A673 (cell line): Measurements from ENCODE around the gene MYO1D. TPM values are rescaled to one million over a fixed set of nuclear protein-coding genes. Genes with fewer than 3 reads are reported as not detected.

Source experiments
- BruUV-seq: library from RNA; stranded (reverse); fragments of 400-500 nt; replicated peaks from 2 replicates; lab custom pipeline; 2021; lab: Mats Ljungman, UMichigan
- CTCF ChIA-PET: fragments of 300-600 bp; sonication (Branson Sonifier 250); formaldehyde crosslinking; loops from one replicate; lab custom pipeline; 2022; ENCODE audit warnings: antibody characterized with exemption; lab: Charles Lee
- POLR2A ChIA-PET: fragments of 300-600 bp; sonication (Branson Sonifier 250); formaldehyde crosslinking; loops from one replicate; lab custom pipeline; 2022; ENCODE audit warnings: antibody characterized with exemption; ENCODE audit not compliant: low non-redundant PET; lab: Charles Lee
- DNase-seq: peaks from one replicate; pipeline ENCODE4 v3.0.0-alpha.2; 2015; ENCODE audit warnings: low spot score
- H3K27ac ChIP-seq: fragments of 200-600 bp; sonication (generic); 2 replicates; pipeline ENCODE4 v1.5.1; 2016; ENCODE audit warnings: mixed run types, low read depth, mild to moderate bottlenecking, mixed read lengths, antibody characterized with exemption, low read length; ENCODE audit not compliant: poor library complexity, severe bottlenecking
- H3K27me3 ChIP-seq: fragments of 200-600 bp; sonication (generic); replicated peaks from 2 replicates; pipeline ENCODE4 v1.6.1; 2017; ENCODE audit warnings: mixed run types, low read depth, mild to moderate bottlenecking, mixed read lengths, antibody characterized with exemption, low read length; ENCODE audit not compliant: insufficient read depth, poor library complexity
- H3K36me3 ChIP-seq: fragments of 200-600 bp; sonication (generic); 2 replicates; pipeline ENCODE4 v1.6.1; 2016; ENCODE audit warnings: mixed run types, mild to moderate bottlenecking, mixed read lengths, antibody characterized with exemption, low read length; ENCODE audit not compliant: insufficient read depth, poor library complexity, severe bottlenecking
- H3K4me1 ChIP-seq: fragments of 200-600 bp; sonication (generic); 2 replicates; pipeline ENCODE4 v1.6.1; 2017; ENCODE audit warnings: mixed run types, mild to moderate bottlenecking, mixed read lengths, antibody characterized with exemption, low read length; ENCODE audit not compliant: insufficient read depth, poor library complexity, severe bottlenecking
- H3K4me3 ChIP-seq: fragments of 200-600 bp; sonication (generic); 2 replicates; pipeline ENCODE4 v1.5.1; 2016; ENCODE audit warnings: low read depth, mixed run types, mild to moderate bottlenecking, mixed read lengths, low read length; ENCODE audit not compliant: poor library complexity, severe bottlenecking
- H3K9me3 ChIP-seq: fragments of 200-600 bp; sonication (generic); 2 replicates; pipeline ENCODE4 v1.6.1; 2016; ENCODE audit warnings: mixed run types, low read depth, mild to moderate bottlenecking, mixed read lengths, antibody characterized with exemption, low read length; ENCODE audit not compliant: poor library complexity, severe bottlenecking
- EZH2 ChIP-seq: fragments of 200-600 bp; sonication (generic); IDR thresholded peaks from 2 replicates; pipeline ENCODE4 v1.6.1; 2017; ENCODE audit warnings: borderline replicate concordance, low read depth, mild to moderate bottlenecking, mixed read lengths, antibody characterized with exemption, low read length; ENCODE audit not compliant: poor library complexity, severe bottlenecking
- intact Hi-C: fragments of 100-400 bp; cut with micrococcal nuclease; formaldehyde crosslinking; loops from one replicate; pipeline ENCODE4 v1.10.0; 2022; ENCODE audit not compliant: unreplicated experiment
- total RNA-seq: library from RNA; stranded (reverse); gene quantifications from 2 replicates; pipeline ENCODE4 v1.2.3, GENCODE V29; 2021
- TF ChIP-seq, protein P1 (sequence below): fragments of 300-800, 200-600 bp; sonication (generic); conservative IDR thresholded peaks from 2 replicates; pipeline ENCODE4 v1.5.1; 2017; ENCODE audit warnings: low read depth, mild to moderate bottlenecking, antibody characterized with exemption, low read length, moderate library complexity, mixed read lengths

The MYO1D gene
- total RNA-seq, 1 experiment from 2014 or later = 10.4 TPM

DNA sequence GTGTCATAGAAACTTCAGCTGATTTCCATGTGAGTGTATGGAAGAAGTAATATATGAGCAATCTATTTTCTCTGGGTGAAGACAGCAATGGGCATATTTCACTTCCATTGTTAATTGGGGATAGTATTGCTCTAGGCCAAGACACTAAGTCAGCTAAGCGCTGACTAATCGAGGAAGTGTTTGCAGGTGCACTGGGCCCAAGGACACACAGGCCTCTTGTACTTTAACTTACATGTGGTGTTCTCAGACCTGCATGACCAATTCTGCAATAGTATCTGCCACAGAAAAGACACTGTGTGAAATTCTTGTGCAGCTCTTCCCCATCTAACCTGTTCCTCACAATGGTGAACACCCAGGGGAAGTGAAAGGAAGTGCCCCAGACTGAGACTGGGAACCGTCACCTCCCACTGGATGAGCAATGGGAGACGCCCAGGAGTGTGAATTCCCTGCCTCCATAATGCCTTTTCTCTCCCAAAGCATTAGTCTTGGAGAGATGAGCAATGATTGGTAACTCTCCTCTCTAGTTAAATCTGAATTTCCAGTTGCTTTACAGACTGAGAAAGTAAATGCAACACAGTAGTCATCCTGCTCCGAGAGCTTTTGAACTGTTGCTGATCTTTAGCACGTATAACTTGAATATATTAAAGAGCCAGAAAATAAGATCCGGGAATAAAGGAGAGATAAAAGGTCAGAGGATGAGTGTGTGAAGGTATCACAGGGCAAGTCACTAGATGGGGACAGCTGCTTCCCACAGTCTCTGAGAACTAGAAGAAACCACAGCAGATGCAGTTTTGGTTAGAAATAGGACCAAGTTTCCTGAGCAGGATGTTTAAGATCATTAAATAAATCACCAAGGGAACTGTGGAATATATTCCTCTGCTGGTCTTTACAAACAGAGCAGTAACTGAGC is 307.5 kb downstream of the MYO1D start:
- H3K27ac ChIP-seq = no peak overlapping the region
- no peaks in the 10 kb centered on the region for H3K27me3 ChIP-seq
- no peaks in the 10 kb centered on the region for H3K4me1 ChIP-seq
- intact Hi-C loops = no loop called here
- no peaks in the 10 kb centered on the region for H3K36me3 ChIP-seq
- H3K4me3 ChIP-seq = no peak overlapping the region
- POLR2A ChIA-PET = no interaction called here
- no peak for TF ChIP-seq EZH2
- TF ChIP-seq, protein P1, sequence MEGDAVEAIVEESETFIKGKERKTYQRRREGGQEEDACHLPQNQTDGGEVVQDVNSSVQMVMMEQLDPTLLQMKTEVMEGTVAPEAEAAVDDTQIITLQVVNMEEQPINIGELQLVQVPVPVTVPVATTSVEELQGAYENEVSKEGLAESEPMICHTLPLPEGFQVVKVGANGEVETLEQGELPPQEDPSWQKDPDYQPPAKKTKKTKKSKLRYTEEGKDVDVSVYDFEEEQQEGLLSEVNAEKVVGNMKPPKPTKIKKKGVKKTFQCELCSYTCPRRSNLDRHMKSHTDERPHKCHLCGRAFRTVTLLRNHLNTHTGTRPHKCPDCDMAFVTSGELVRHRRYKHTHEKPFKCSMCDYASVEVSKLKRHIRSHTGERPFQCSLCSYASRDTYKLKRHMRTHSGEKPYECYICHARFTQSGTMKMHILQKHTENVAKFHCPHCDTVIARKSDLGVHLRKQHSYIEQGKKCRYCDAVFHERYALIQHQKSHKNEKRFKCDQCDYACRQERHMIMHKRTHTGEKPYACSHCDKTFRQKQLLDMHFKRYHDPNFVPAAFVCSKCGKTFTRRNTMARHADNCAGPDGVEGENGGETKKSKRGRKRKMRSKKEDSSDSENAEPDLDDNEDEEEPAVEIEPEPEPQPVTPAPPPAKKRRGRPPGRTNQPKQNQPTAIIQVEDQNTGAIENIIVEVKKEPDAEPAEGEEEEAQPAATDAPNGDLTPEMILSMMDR = no peak
- DNase-seq = no peak
- no TSS peak for BruUV-seq
- H3K9me3 ChIP-seq = no peaks in the 10 kb centered on the region
- CTCF ChIA-PET = no interaction called here

DNA sequence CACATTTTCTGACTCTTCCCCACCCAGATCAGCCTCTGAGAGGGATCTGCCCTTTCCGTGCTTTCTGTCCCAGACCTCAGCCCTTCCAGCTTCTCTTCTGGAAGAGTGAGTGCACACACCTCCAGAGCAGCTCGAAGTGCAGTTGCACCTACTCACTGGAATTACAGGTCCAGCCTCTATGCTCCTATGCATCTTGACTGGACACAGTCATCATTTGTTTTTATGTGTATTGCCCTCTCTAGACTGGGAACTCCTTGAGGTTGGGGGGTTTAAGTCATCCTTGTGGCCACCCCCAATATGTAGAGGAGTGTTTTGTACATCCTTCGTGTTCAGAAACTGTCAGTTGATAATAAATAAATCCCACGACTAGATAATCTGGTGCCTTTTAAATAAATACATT is 308.2 kb downstream of the MYO1D start:
- no peaks in the 10 kb centered on the region for H3K27me3 ChIP-seq
- DNase-seq = no peak
- no peaks in the 10 kb centered on the region for H3K9me3 ChIP-seq
- no TSS peak for BruUV-seq
- H3K4me1 ChIP-seq = no peaks in the 10 kb centered on the region
- intact Hi-C loops = no loop called here
- no peak overlapping the region for H3K4me3 ChIP-seq
- ChIA-PET POLR2A (no interaction called here), CTCF (no interaction called here)
- TF ChIP-seq EZH2 = no peak
- TF ChIP-seq, protein P1 = no peak
- no peak overlapping the region for H3K27ac ChIP-seq
- no peaks in the 10 kb centered on the region for H3K36me3 ChIP-seq

DNA sequence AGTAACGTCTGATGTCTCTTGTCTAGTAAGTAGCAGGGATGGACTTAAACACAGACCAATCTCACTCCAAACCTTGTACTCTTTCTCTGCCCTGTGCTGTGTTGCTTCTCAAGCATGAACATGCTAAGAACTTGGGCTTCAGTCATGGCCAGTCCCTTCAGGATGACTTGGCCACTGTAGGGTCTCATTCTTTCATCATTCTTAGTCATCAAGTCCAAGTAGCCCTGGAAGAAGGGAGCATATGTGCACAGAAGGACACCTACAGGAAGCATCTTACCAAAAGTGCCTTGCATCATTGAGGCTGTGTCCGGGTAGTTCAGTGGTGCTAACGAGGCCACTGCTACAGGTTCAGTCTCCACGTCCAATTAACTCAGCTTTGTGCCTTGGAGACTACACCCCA is 309.4 kb downstream of the MYO1D start:
- no peak overlapping the region for H3K4me3 ChIP-seq
- H3K4me1 ChIP-seq = no peaks in the 10 kb centered on the region
- H3K27me3 ChIP-seq = no peaks in the 10 kb centered on the region
- intact Hi-C loops = no loop called here
- no peak for DNase-seq
- BruUV-seq = no TSS peak
- ChIA-PET CTCF (no interaction called here), POLR2A (no interaction called here)
- no peaks in the 10 kb centered on the region for H3K9me3 ChIP-seq
- no peak overlapping the region for H3K27ac ChIP-seq
- TF ChIP-seq EZH2 = no peak
- TF ChIP-seq, protein P1 = no peak
- H3K36me3 ChIP-seq = no peaks in the 10 kb centered on the region
